H1 (cell line): ENCODE results near the gene RNF6. TPM values are rescaled to one million over a fixed set of nuclear protein-coding genes. Genes with fewer than 3 reads are reported as not detected.

Experiments
- ASH2L ChIP-seq: fragments of 200-600, 300-600 bp; sonication (generic); IDR thresholded peaks from one replicate; pipeline ENCODE4 v1.7.1; 2017; ENCODE audit warnings: low read length
- BRCA1 ChIP-seq: IDR thresholded peaks from 2 replicates; pipeline ENCODE4 v1.6.1; 2012; ENCODE audit warnings: low read depth, low read length, improper control_type of control experiment
- CEBPB ChIP-seq: IDR thresholded peaks from 2 replicates; pipeline ENCODE4 v1.6.1; 2012; ENCODE audit warnings: low read depth, low read length
- GABPA ChIP-seq: IDR thresholded peaks from 2 replicates; pipeline ENCODE4 v1.6.1; 2011; ENCODE audit warnings: mild to moderate bottlenecking, low read length, moderate library complexity, borderline replicate concordance; ENCODE audit not compliant: insufficient read depth
- JUN ChIP-seq: IDR thresholded peaks from 2 replicates; pipeline ENCODE4 v1.6.1; 2011; ENCODE audit warnings: low read depth, mild to moderate bottlenecking, improper control_type of control experiment, low read length
- KDM5A ChIP-seq: fragments of 200-600 bp; IDR thresholded peaks from 2 replicates; pipeline ENCODE4 v1.7.1; 2012; ENCODE audit warnings: mild to moderate bottlenecking, low read length, inconsistent platforms, mixed read lengths
- NANOG ChIP-seq: IDR thresholded peaks from 2 replicates; pipeline ENCODE4 v1.6.1; 2011; ENCODE audit warnings: low read length, low read depth, mild to moderate bottlenecking, inconsistent platforms; ENCODE audit not compliant: insufficient read depth, poor library complexity, severe bottlenecking
- RFX5 ChIP-seq: IDR thresholded peaks from 2 replicates; pipeline ENCODE4 v1.6.1; 2011; ENCODE audit warnings: low read depth, low read length, improper control_type of control experiment, borderline replicate concordance
- SAP30 ChIP-seq: fragments of 300-600 bp; sonication (generic); IDR thresholded peaks from 2 replicates; pipeline ENCODE4 v1.7.1; 2012; ENCODE audit warnings: low read length, moderate library complexity, mild to moderate bottlenecking, inconsistent platforms; ENCODE audit not compliant: insufficient read depth, insufficient replicate concordance
- TAF1 ChIP-seq: IDR thresholded peaks from 2 replicates; pipeline ENCODE4 v1.6.1; 2011; ENCODE audit warnings: mild to moderate bottlenecking, low read depth, low read length
- TEAD4 ChIP-seq: IDR thresholded peaks from 2 replicates; pipeline ENCODE4 v1.6.1; 2012; ENCODE audit warnings: low read depth, low read length, inconsistent platforms, mixed read lengths
- ZNF274 ChIP-seq: IDR thresholded peaks from 2 replicates; pipeline ENCODE4 v1.7.0; 2012; ENCODE audit warnings: low read length, borderline replicate concordance; ENCODE audit errors: extremely low read depth
- polyA plus RNA-seq, 7 experiments: library from polyadenylated mRNA; depleted of rRNA in 3 of 7; stranded (reverse) in 5 of 7; unstranded in 2 of 7; fragments of >200 nt in 5 of 7; fragments of 200-250 nt in 2 of 7; gene quantifications; 1 replicate in 5 of 7; 2 replicates in 1 of 7; 4 replicates in 1 of 7; pipeline versions ENCODE4 v1.2.1 to v1.2.3, GENCODE V29; 2011 to 2013; ENCODE audit warnings: missing spikeins in 2 of 7, mixed read lengths in 2 of 7
- total RNA-seq: library from RNA; stranded (reverse); fragmentation: NEBNext Ultra II Directional; extraction: Animal tissue kit (Norgen Biotek cat#: 25700); gene quantifications from 2 replicates; pipeline ENCODE4 v1.2.1, GENCODE V29; 2021
- TF ChIP-seq, protein P1 (sequence below): fragments of 300-600 bp; sonication (generic); IDR thresholded peaks from 2 replicates; pipeline ENCODE4 v1.7.1; 2012; ENCODE audit warnings: low read length, moderate library complexity, mild to moderate bottlenecking, inconsistent platforms; ENCODE audit not compliant: insufficient replicate concordance

The RNF6 gene
- total and polyA plus RNA-seq, 2 of the 8 experiments (the other 6 are each of a cell fraction or from before 2014, with no cell fraction given) = 4.0 to 13.8 TPM

DNA sequence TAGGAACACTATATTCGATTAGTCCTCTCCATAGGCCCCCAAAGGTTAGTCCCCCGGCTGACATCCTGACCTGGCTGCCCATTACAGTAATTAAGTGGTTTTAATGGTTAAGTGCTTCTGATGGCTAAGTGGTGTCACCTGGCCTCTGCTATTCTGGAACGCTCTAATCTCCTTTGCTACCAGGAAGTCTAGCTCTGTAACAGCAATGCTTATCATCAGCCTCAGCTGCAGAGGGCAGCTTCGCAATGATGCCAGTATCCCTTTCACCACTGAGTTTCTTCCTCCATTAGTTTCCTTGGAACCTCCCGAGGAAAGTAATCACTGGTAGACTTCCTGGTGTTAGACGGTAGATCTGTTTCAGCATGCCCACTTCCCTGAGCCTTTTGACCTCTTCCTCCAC, 8.6 kb upstream of the RNF6 start (continued):
- TF ChIP-seq, protein P1, sequence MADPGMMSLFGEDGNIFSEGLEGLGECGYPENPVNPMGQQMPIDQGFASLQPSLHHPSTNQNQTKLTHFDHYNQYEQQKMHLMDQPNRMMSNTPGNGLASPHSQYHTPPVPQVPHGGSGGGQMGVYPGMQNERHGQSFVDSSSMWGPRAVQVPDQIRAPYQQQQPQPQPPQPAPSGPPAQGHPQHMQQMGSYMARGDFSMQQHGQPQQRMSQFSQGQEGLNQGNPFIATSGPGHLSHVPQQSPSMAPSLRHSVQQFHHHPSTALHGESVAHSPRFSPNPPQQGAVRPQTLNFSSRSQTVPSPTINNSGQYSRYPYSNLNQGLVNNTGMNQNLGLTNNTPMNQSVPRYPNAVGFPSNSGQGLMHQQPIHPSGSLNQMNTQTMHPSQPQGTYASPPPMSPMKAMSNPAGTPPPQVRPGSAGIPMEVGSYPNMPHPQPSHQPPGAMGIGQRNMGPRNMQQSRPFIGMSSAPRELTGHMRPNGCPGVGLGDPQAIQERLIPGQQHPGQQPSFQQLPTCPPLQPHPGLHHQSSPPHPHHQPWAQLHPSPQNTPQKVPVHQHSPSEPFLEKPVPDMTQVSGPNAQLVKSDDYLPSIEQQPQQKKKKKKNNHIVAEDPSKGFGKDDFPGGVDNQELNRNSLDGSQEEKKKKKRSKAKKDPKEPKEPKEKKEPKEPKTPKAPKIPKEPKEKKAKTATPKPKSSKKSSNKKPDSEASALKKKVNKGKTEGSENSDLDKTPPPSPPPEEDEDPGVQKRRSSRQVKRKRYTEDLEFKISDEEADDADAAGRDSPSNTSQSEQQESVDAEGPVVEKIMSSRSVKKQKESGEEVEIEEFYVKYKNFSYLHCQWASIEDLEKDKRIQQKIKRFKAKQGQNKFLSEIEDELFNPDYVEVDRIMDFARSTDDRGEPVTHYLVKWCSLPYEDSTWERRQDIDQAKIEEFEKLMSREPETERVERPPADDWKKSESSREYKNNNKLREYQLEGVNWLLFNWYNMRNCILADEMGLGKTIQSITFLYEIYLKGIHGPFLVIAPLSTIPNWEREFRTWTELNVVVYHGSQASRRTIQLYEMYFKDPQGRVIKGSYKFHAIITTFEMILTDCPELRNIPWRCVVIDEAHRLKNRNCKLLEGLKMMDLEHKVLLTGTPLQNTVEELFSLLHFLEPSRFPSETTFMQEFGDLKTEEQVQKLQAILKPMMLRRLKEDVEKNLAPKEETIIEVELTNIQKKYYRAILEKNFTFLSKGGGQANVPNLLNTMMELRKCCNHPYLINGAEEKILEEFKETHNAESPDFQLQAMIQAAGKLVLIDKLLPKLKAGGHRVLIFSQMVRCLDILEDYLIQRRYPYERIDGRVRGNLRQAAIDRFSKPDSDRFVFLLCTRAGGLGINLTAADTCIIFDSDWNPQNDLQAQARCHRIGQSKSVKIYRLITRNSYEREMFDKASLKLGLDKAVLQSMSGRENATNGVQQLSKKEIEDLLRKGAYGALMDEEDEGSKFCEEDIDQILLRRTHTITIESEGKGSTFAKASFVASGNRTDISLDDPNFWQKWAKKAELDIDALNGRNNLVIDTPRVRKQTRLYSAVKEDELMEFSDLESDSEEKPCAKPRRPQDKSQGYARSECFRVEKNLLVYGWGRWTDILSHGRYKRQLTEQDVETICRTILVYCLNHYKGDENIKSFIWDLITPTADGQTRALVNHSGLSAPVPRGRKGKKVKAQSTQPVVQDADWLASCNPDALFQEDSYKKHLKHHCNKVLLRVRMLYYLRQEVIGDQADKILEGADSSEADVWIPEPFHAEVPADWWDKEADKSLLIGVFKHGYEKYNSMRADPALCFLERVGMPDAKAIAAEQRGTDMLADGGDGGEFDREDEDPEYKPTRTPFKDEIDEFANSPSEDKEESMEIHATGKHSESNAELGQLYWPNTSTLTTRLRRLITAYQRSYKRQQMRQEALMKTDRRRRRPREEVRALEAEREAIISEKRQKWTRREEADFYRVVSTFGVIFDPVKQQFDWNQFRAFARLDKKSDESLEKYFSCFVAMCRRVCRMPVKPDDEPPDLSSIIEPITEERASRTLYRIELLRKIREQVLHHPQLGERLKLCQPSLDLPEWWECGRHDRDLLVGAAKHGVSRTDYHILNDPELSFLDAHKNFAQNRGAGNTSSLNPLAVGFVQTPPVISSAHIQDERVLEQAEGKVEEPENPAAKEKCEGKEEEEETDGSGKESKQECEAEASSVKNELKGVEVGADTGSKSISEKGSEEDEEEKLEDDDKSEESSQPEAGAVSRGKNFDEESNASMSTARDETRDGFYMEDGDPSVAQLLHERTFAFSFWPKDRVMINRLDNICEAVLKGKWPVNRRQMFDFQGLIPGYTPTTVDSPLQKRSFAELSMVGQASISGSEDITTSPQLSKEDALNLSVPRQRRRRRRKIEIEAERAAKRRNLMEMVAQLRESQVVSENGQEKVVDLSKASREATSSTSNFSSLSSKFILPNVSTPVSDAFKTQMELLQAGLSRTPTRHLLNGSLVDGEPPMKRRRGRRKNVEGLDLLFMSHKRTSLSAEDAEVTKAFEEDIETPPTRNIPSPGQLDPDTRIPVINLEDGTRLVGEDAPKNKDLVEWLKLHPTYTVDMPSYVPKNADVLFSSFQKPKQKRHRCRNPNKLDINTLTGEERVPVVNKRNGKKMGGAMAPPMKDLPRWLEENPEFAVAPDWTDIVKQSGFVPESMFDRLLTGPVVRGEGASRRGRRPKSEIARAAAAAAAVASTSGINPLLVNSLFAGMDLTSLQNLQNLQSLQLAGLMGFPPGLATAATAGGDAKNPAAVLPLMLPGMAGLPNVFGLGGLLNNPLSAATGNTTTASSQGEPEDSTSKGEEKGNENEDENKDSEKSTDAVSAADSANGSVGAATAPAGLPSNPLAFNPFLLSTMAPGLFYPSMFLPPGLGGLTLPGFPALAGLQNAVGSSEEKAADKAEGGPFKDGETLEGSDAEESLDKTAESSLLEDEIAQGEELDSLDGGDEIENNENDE = no peak
- TF ChIP-seq NANOG (no peak), TEAD4 (no peak), SAP30 (no peak), JUN (no peak), ASH2L (no peak), GABPA (no peak), KDM5A (no peak), ZNF274 (no peak), RFX5 (no peak), BRCA1 (no peak), TAF1 (no peak), CEBPB (no peak)
